Astrocyte of the spinal cord (primary cell): Measurements from ENCODE around the gene BAHD1.

Experiments used
- DNase-seq: peaks from one replicate; pipeline ENCODE4 v3.0.0; 2011; ENCODE audit warnings: low read depth, low spot score
- H3K4me3 ChIP-seq: 2 replicates; pipeline ENCODE4 v1.5.1; 2011; ENCODE audit warnings: low read depth, mild to moderate bottlenecking, low read length, moderate library complexity
- CTCF ChIP-seq: IDR thresholded peaks from 2 replicates; pipeline ENCODE4 v1.5.1; 2012; ENCODE audit warnings: low read depth, mild to moderate bottlenecking, low read length, inconsistent platforms
- in situ Hi-C: cut with HindIII; loops from 2 replicates; pipeline ENCODE4 v1.10.0; 2017; ENCODE audit warnings: low sequenced_read_pairs

BAHD1 gene

GRCh38 chr15:40493089-40493840, 52.5 kb downstream of the BAHD1 start:
- no peak overlapping the region for H3K4me3 ChIP-seq
- no peak for TF ChIP-seq CTCF
- in situ Hi-C loops: no loop called here
- no peak for DNase-seq

- in situ Hi-C loops: no loop called here
- no peak overlapping the region for H3K4me3 ChIP-seq
- DNase-seq: no peak
- TF ChIP-seq CTCF: no peak
Measured at GRCh38 chr15:40495516-40495915, 54.8 kb downstream of the BAHD1 start.

GRCh38 chr15:40498418-40498817, 57.7 kb downstream of the BAHD1 start:
- no peak overlapping the region for H3K4me3 ChIP-seq
- in situ Hi-C loops: no loop called here
- TF ChIP-seq CTCF: no peak
- DNase-seq: peak; percentile 71

GRCh38 chr15:40498891-40499290, 58.1 kb downstream of the BAHD1 start:
- H3K4me3 ChIP-seq: no peak overlapping the region
- no peak for TF ChIP-seq CTCF
- no peak for DNase-seq
- in situ Hi-C loops: no loop called here

GRCh38 chr15:40499931-40500330, 59.2 kb downstream of the BAHD1 start:
- in situ Hi-C loops: no loop called here
- no peak for DNase-seq
- no peak overlapping the region for H3K4me3 ChIP-seq
- no peak for TF ChIP-seq CTCF

GRCh38 chr15:40500568-40501330, 60.0 kb downstream of the BAHD1 start:
- H3K4me3 ChIP-seq: no peak overlapping the region
- no peak for TF ChIP-seq CTCF
- DNase-seq: peak; percentile 22
- in situ Hi-C loops: no loop called here
